Thyroid gland (tissue), 4 donors: Measurements from ENCODE around the gene GLP1R.

Experiments
- POLR2A ChIP-seq, 2 donors: fragments of 450-650 bp; IDR thresholded peaks; one replicate each; pipeline ENCODE4 v1.6.1; 2017; ENCODE audit warnings: antibody characterized with exemption in 2 of 2, mild to moderate bottlenecking in 2 of 2, moderate library complexity in 1 of 2
- TF ChIP-seq, protein P1 (sequence below), 6 experiments: fragments of 200-600 bp in 3 of 6; fragments of 450-650 bp in 3 of 6; sonication (generic) in 3 of 6; IDR thresholded peaks; one replicate each; pipeline ENCODE4 v1.5.1; 2016 to 2019; ENCODE audit warnings: antibody characterized with exemption in 6 of 6, mild to moderate bottlenecking in 2 of 6, inconsistent platforms in 1 of 6, moderate library complexity in 1 of 6

DNA sequence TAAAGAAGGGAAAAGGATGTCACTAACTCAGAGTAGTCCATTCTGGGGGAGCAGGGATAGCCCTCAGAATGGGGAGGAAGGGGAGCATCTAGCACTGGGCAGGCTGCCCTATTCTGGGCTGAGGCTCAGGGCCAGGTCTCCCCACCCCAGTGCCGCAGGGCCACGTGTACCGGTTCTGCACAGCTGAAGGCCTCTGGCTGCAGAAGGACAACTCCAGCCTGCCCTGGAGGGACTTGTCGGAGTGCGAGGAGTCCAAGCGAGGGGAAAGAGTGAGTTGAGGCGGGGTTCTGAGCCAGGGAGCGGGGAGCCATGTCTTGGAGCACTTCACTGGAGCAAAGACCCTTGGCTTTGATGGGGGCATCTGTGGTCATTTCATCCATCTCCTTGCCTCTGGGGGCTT, 17.0 kb downstream of the GLP1R start:
- TF ChIP-seq, protein P1, sequence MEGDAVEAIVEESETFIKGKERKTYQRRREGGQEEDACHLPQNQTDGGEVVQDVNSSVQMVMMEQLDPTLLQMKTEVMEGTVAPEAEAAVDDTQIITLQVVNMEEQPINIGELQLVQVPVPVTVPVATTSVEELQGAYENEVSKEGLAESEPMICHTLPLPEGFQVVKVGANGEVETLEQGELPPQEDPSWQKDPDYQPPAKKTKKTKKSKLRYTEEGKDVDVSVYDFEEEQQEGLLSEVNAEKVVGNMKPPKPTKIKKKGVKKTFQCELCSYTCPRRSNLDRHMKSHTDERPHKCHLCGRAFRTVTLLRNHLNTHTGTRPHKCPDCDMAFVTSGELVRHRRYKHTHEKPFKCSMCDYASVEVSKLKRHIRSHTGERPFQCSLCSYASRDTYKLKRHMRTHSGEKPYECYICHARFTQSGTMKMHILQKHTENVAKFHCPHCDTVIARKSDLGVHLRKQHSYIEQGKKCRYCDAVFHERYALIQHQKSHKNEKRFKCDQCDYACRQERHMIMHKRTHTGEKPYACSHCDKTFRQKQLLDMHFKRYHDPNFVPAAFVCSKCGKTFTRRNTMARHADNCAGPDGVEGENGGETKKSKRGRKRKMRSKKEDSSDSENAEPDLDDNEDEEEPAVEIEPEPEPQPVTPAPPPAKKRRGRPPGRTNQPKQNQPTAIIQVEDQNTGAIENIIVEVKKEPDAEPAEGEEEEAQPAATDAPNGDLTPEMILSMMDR (IDR thresholded peaks at IDR 0.05) = no peak
- TF ChIP-seq POLR2A (IDR thresholded peaks at IDR 0.05) = no peak
